Measurements from ENCODE around the gene STAG2. TPM values are rescaled to one million over a fixed set of nuclear protein-coding genes. Genes with fewer than 3 reads are reported as not detected.

The STAG2 gene
- total RNA-seq, 1 experiment from 2014 or later = 66.3 TPM

DNA sequence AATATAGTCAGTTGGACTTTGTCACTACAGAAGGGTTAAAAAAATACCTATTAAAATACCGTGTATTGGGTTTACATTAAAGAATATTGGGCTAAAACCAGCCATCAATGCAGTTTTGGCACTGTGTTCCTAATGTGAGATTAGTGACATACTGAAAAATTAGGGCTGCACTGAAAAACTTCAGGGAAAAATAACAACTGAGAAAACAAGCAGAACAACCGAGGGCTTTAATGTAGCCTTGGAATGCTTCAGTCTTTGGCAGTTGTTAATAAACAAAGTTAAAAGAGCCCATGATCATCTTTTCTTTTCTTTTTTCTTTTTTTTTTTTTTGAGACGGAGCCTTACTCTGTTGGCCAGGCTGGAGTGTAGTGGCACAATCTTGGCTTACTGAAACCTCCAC is 12.4 kb downstream of the STAG2 start:
- intact Hi-C loops (cut with micrococcal nuclease) = no loop called here
- H3K79me2 ChIP-seq (ENCODE audit: insufficient read depth, low read length) = peaks cover 90% of the 10 kb centered on the region
- no peak overlapping the region for H3K4me2 ChIP-seq (ENCODE audit: low read length)
- BruUV-seq (replicated peaks) = no TSS peak
- H3K9me3 ChIP-seq (ENCODE audit: control insufficient read depth in 1 of 2, insufficient read depth in 1 of 2, low read depth in 1 of 2, low read length in 2 of 2) = no peaks in the 10 kb centered on the region
- RAD21 ChIA-PET (ENCODE audit: low non-redundant PET in 1 of 2, low total read pairs in 2 of 2, uncharacterized antibody in 2 of 2, unreplicated experiment in 2 of 2) = no interaction called here
- H2AFZ ChIP-seq (ENCODE audit: low read depth, low read length, poor library complexity, severe bottlenecking) = no peak overlapping the region
- H3K36me3 ChIP-seq (ENCODE audit: control insufficient read depth in 1 of 2, insufficient read depth in 2 of 2, low read length in 2 of 2) = no peaks in the 10 kb centered on the region
- H3K9me2 ChIP-seq (ENCODE audit: insufficient read depth) = no peaks in the 10 kb centered on the region
- no peaks in the 10 kb centered on the region for H3K27me3 ChIP-seq (ENCODE audit: insufficient read depth, low read length)
- no peak for DNase-seq (ENCODE audit: low read depth, low spot score)
- H3K27ac ChIP-seq (ENCODE audit: low read depth, low read length) = no peak overlapping the region
- CTCF ChIA-PET = no interaction called here
- H3K4me1 ChIP-seq (ENCODE audit: control insufficient read depth in 1 of 2, insufficient read depth in 2 of 2, low read length in 2 of 2) = peaks cover 3 to 19% of the 10 kb centered on the region in 2 experiments; a peak in 3 of 4 replicates
- no peak overlapping the region for H3K4me3 ChIP-seq (replicated peaks in 1 of 2; ENCODE audit: low read depth in 1 of 2, low read length in 2 of 2)
- H4K20me1 ChIP-seq (ENCODE audit: insufficient read depth) = no peaks in the 10 kb centered on the region
- H3K9ac ChIP-seq (ENCODE audit: low read length) = no peak overlapping the region
- ATAC-seq = no peak
- POLR2A ChIA-PET = no interaction called here
- TF ChIP-seq POLR2AphosphoS5 (IDR thresholded peaks at IDR 0.05; ENCODE audit: low read depth, low read length) (no peak), RAD21 (IDR thresholded peaks at IDR 0.05; ENCODE audit: low read depth) (no peak), ZNF274 (IDR thresholded peaks at IDR 0.05; ENCODE audit: low read depth, low read length) (no peak), SRF (IDR thresholded peaks at IDR 0.05; ENCODE audit: low read depth) (no peak), EZH2 (IDR thresholded peaks at IDR 0.05) (no peak), SP1 (IDR thresholded peaks at IDR 0.05; ENCODE audit: low read depth) (no peak), EGR1 (IDR thresholded peaks at IDR 0.05; ENCODE audit: low read depth) (no peak), CBX3 (IDR thresholded peaks at IDR 0.05; ENCODE audit: low read depth) (no peak), CEBPB (IDR thresholded peaks at IDR 0.05; ENCODE audit: low read depth) (no peak)
- TF ChIP-seq, protein P1, sequence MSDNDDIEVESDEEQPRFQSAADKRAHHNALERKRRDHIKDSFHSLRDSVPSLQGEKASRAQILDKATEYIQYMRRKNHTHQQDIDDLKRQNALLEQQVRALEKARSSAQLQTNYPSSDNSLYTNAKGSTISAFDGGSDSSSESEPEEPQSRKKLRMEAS (IDR thresholded peaks at IDR 0.05) = no peak
- TF ChIP-seq, protein P2, sequence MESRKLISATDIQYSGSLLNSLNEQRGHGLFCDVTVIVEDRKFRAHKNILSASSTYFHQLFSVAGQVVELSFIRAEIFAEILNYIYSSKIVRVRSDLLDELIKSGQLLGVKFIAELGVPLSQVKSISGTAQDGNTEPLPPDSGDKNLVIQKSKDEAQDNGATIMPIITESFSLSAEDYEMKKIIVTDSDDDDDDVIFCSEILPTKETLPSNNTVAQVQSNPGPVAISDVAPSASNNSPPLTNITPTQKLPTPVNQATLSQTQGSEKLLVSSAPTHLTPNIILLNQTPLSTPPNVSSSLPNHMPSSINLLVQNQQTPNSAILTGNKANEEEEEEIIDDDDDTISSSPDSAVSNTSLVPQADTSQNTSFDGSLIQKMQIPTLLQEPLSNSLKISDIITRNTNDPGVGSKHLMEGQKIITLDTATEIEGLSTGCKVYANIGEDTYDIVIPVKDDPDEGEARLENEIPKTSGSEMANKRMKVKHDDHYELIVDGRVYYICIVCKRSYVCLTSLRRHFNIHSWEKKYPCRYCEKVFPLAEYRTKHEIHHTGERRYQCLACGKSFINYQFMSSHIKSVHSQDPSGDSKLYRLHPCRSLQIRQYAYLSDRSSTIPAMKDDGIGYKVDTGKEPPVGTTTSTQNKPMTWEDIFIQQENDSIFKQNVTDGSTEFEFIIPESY (IDR thresholded peaks at IDR 0.05; ENCODE audit: extremely low read depth, insufficient replicate concordance, low read length) = no peak

Data from HCT116 (cell line).